CD4-positive, CD25-positive, alpha-beta regulatory T cell (primary cell): ENCODE measurements around the gene DPEP2NB. TPM values are rescaled to one million over a fixed set of nuclear protein-coding genes. Genes with fewer than 3 reads are reported as not detected.
"Not testable (repeated sequence)": the region's sequence is repeated elsewhere in the genome, so short reads cannot be mapped to it uniquely, and the experiment has no call there.

Experiments used
- ATAC-seq, 2 donors: fragments of 150-1000 bp; cut with Tn5 transposase; one replicate each; pipeline ENCODE4 v1.10.0; 2021; ENCODE audit warnings: low read depth in 2 of 2, moderate number of reproducible peaks in 2 of 2, moderate library complexity in 1 of 2
- DNase-seq, 3 donors: peaks; one replicate each; pipeline versions ENCODE4 v3.0.0 to v3.0.0-alpha.2; 2012 to 2022; ENCODE audit warnings: mixed read lengths in 1 of 3
- H3K27ac ChIP-seq: one replicate; pipeline ENCODE4 v1.7.0; 2013; ENCODE audit warnings: mild to moderate bottlenecking, low read length; ENCODE audit not compliant: insufficient read depth, poor library complexity, severe bottlenecking
- H3K27me3 ChIP-seq: one replicate; pipeline ENCODE4 v1.7.0; 2013; ENCODE audit warnings: low read length; ENCODE audit not compliant: control insufficient read depth, insufficient read depth
- H3K36me3 ChIP-seq: one replicate; pipeline ENCODE4 v1.7.0; 2013; ENCODE audit warnings: mild to moderate bottlenecking, low read length, moderate library complexity; ENCODE audit not compliant: control insufficient read depth, insufficient read depth
- H3K4me1 ChIP-seq: 2 replicates; pipeline ENCODE4 v1.7.0; 2013; ENCODE audit warnings: mild to moderate bottlenecking, low read length; ENCODE audit not compliant: insufficient read depth, control insufficient read depth, poor library complexity, severe bottlenecking
- H3K4me3 ChIP-seq: one replicate; pipeline ENCODE4 v1.7.0; 2013; ENCODE audit warnings: low read depth, mild to moderate bottlenecking, low read length, moderate library complexity
- H3K9me3 ChIP-seq, 2 experiments: 1 replicate in 1 of 2; 2 replicates in 1 of 2; pipeline ENCODE4 v1.7.0; 2013; ENCODE audit warnings: low read length in 2 of 2, mild to moderate bottlenecking in 1 of 2, moderate library complexity in 1 of 2; ENCODE audit not compliant: control insufficient read depth in 2 of 2
- H3K27ac Mint-ChIP-seq, 3 donors: one replicate each; pipeline ENCODE4 v1.8.0; 2020 to 2022; ENCODE audit warnings: mild to moderate bottlenecking in 3 of 3, mixed read lengths in 3 of 3, moderate library complexity in 2 of 3
- H3K27me3 Mint-ChIP-seq: one replicate; pipeline ENCODE4 v1.8.0; 2022; ENCODE audit warnings: mild to moderate bottlenecking, mixed read lengths
- H3K36me3 Mint-ChIP-seq: one replicate; pipeline ENCODE4 v1.8.0; 2020; ENCODE audit warnings: mixed read lengths
- H3K4me1 Mint-ChIP-seq, 4 donors: one replicate each; pipeline ENCODE4 v1.8.0; 2020 to 2022; ENCODE audit warnings: mixed read lengths in 4 of 4, mild to moderate bottlenecking in 1 of 4
- H3K4me3 Mint-ChIP-seq, 4 donors: one replicate each; pipeline ENCODE4 v1.8.0; 2020 to 2022; ENCODE audit warnings: mild to moderate bottlenecking in 4 of 4, mixed read lengths in 4 of 4, moderate library complexity in 3 of 4
- H3K9me3 Mint-ChIP-seq, 7 donors: one replicate each; pipeline ENCODE4 v1.8.0; 2020 to 2022; ENCODE audit warnings: mixed read lengths in 7 of 7, mild to moderate bottlenecking in 3 of 7, moderate library complexity in 2 of 7
- polyA plus RNA-seq, 4 donors: library from polyadenylated mRNA; unstranded; fragments of 300-500 nt; fragmentation: Illumina TruSeq; gene quantifications; one replicate each; pipeline ENCODE4 v1.2.3, GENCODE V29; 2021
- total RNA-seq: library from RNA; stranded (reverse); gene quantifications from one replicate; pipeline ENCODE4 v1.2.3, GENCODE V29; 2022

The DPEP2NB gene
- total and polyA plus RNA-seq, 5 donors from 2014 or later: not detected

GRCh38 chr16:68030108-68030507 lies 14.4 kb upstream of the DPEP2NB start:
- not testable (repeated sequence) for H3K4me1 ChIP-seq, H3K9me3 Mint-ChIP-seq, H3K9me3 ChIP-seq, H3K4me1 Mint-ChIP-seq, H3K27ac ChIP-seq, H3K4me3 Mint-ChIP-seq, H3K4me3 ChIP-seq, H3K27me3 ChIP-seq, DNase-seq, H3K27me3 Mint-ChIP-seq, H3K27ac Mint-ChIP-seq, ATAC-seq
- H3K36me3 ChIP-seq: peaks cover 15% of the 10 kb centered on the region
- peaks cover 17% of the 10 kb centered on the region for H3K36me3 Mint-ChIP-seq

GRCh38 chr16:68028996-68029395 lies 13.3 kb upstream of the DPEP2NB start:
- Histone ChIP-seq H3K27me3 (no peaks in the 10 kb centered on the region), H3K4me3 (no peak overlapping the region), H3K9me3 (no peaks in the 10 kb centered on the region), H3K36me3 (peaks cover 15% of the 10 kb centered on the region), H3K4me1 (no peaks in the 10 kb centered on the region), H3K27ac (no peak overlapping the region)
- Mint-ChIP-seq H3K4me1 (peaks cover 4 to 13% (median 7%) of the 10 kb centered on the region in 4 donors), H3K4me3 (no peak overlapping the region), H3K27me3 (no peaks in the 10 kb centered on the region), H3K36me3 (peaks cover 17% of the 10 kb centered on the region), H3K27ac (no peak overlapping the region), H3K9me3 (no peaks in the 10 kb centered on the region)
- DNase-seq: no peak
- no peak for ATAC-seq

- no peaks in the 10 kb centered on the region for H3K27me3 ChIP-seq
- DNase-seq: peak; percentile 87 to 95 (median 93)
- Mint-ChIP-seq H3K4me1 (peaks cover 5 to 40% (median 20%) of the 10 kb centered on the region in 4 donors), H3K27ac (peak within 1 kb of the TSS; percentile 98 to 99 (median 98)), H3K36me3 (peaks cover 11% of the 10 kb centered on the region), H3K9me3 (no peaks in the 10 kb centered on the region), H3K4me3 (peak within 1 kb of the TSS; percentile 95 to 97 (median 96)), H3K27me3 (no peaks in the 10 kb centered on the region)
- H3K36me3 ChIP-seq: peaks cover 13% of the 10 kb centered on the region
- no peaks in the 10 kb centered on the region for H3K9me3 ChIP-seq
- H3K4me1 ChIP-seq: peaks cover 25% of the 10 kb centered on the region
- H3K27ac ChIP-seq: peak within 1 kb of the TSS; percentile 79
- peak; percentile 89 to 90 for ATAC-seq
- H3K4me3 ChIP-seq: peak within 1 kb of the TSS; percentile 83
Observed at GRCh38 chr16:68022728-68023537, 7.2 kb upstream of the DPEP2NB start, which contains the start of the genes DDX28 and DUS2. Gene DDX28, minus strand, starts transcription at chr16:68023232. Its CDS starts 30 bp downstream, at chr16:68023202. Gene DUS2, plus strand, starts transcription at chr16:68023284. Its CDS starts 14,740 bp downstream, at chr16:68038024.

- Histone ChIP-seq H3K9me3 (no peaks in the 10 kb centered on the region), H3K36me3 (peaks cover 13% of the 10 kb centered on the region), H3K4me3 (peak overlapping the region; percentile 83), H3K4me1 (peaks cover 25% of the 10 kb centered on the region), H3K27ac (peak overlapping the region; percentile 79), H3K27me3 (no peaks in the 10 kb centered on the region)
- H3K27ac Mint-ChIP-seq: peak overlapping the region; percentile 98 to 99 (median 98)
- peaks cover 5 to 35% (median 19%) of the 10 kb centered on the region in 4 donors for H3K4me1 Mint-ChIP-seq
- no peaks in the 10 kb centered on the region for H3K27me3 Mint-ChIP-seq
- H3K36me3 Mint-ChIP-seq: peaks cover 6% of the 10 kb centered on the region
- H3K4me3 Mint-ChIP-seq: peak overlapping the region; percentile 95 to 97 (median 96)
- DNase-seq: no peak
- no peak for ATAC-seq
- H3K9me3 Mint-ChIP-seq: no peaks in the 10 kb centered on the region
Observed at GRCh38 chr16:68022278-68022727, 6.6 kb upstream of the DPEP2NB start.

GRCh38 chr16:68021490-68021889 lies 5.8 kb upstream of the DPEP2NB start:
- Mint-ChIP-seq H3K4me3 (peak overlapping the region; percentile 95 to 97 (median 96)), H3K36me3 (peaks cover 3% of the 10 kb centered on the region), H3K27ac (peak overlapping the region in 2 of 3 donors; percentile 60 to 98), H3K4me1 (peaks cover 5 to 35% (median 18%) of the 10 kb centered on the region in 4 donors), H3K27me3 (no peaks in the 10 kb centered on the region), H3K9me3 (no peaks in the 10 kb centered on the region)
- no peak overlapping the region for H3K27ac ChIP-seq
- ATAC-seq (no peak), DNase-seq (no peak)
- peaks cover 25% of the 10 kb centered on the region for H3K4me1 ChIP-seq
- no peaks in the 10 kb centered on the region for H3K9me3 ChIP-seq
- H3K27me3 ChIP-seq: no peaks in the 10 kb centered on the region
- peak overlapping the region; percentile 83 for H3K4me3 ChIP-seq
- peaks cover 13% of the 10 kb centered on the region for H3K36me3 ChIP-seq

GRCh38 chr16:68019167-68019680 lies 3.5 kb upstream of the DPEP2NB start:
- Histone ChIP-seq H3K36me3 (peaks cover 8% of the 10 kb centered on the region), H3K4me1 (peaks cover 25% of the 10 kb centered on the region), H3K9me3 (no peaks in the 10 kb centered on the region), H3K4me3 (no peak overlapping the region), H3K27me3 (no peaks in the 10 kb centered on the region), H3K27ac (no peak overlapping the region)
- H3K27ac Mint-ChIP-seq: no peak overlapping the region
- peaks cover 3% of the 10 kb centered on the region for H3K36me3 Mint-ChIP-seq
- peaks cover 5 to 32% (median 15%) of the 10 kb centered on the region in 4 donors for H3K4me1 Mint-ChIP-seq
- ATAC-seq: no peak
- H3K9me3 Mint-ChIP-seq: no peaks in the 10 kb centered on the region
- peak overlapping the region in 2 of 4 donors; percentile 59 to 76 for H3K4me3 Mint-ChIP-seq
- DNase-seq: no peak
- H3K27me3 Mint-ChIP-seq: no peaks in the 10 kb centered on the region

GRCh38 chr16:68013440-68013839 lies 2.3 kb downstream of the DPEP2NB start:
- H3K27ac Mint-ChIP-seq: no peak overlapping the region
- Histone ChIP-seq H3K27ac (no peak overlapping the region), H3K4me3 (no peak overlapping the region), H3K27me3 (no peaks in the 10 kb centered on the region), H3K4me1 (peaks cover 7% of the 10 kb centered on the region), H3K36me3 (no peaks in the 10 kb centered on the region), H3K9me3 (no peaks in the 10 kb centered on the region)
- ATAC-seq: peak in 1 of 2 donors; percentile 37
- H3K4me1 Mint-ChIP-seq: peaks cover 0 to 20% (median under 1%) of the 10 kb centered on the region in 4 donors
- no peaks in the 10 kb centered on the region for H3K9me3 Mint-ChIP-seq
- no peaks in the 10 kb centered on the region for H3K27me3 Mint-ChIP-seq
- DNase-seq: peak in 1 of 3 donors; percentile 64
- peak overlapping the region in 2 of 4 donors; percentile 7 to 32 for H3K4me3 Mint-ChIP-seq
- H3K36me3 Mint-ChIP-seq: no peaks in the 10 kb centered on the region
